ENCODE data around the gene ASAP2. TPM values are rescaled to one million over a fixed set of nuclear protein-coding genes. Genes with fewer than 3 reads are reported as not detected.

ASAP2 gene
- total RNA-seq, 1 experiment from 2014 or later: 12.6 TPM

GRCh38 chr2:9325428-9325827 lies 118.8 kb downstream of the ASAP2 start:
- no CpG with 5 or more reads among the region's 3 CpGs for WGBS (ENCODE audit: extremely low coverage, insufficient read length, low lambda C conversion rate)
- H3K14ac ChIP-seq (ENCODE audit: insufficient read depth, low read length): no peak overlapping the region
- H2BK20ac ChIP-seq (ENCODE audit: low read depth, low read length, poor library complexity, severe bottlenecking): no peak overlapping the region
- H3K4ac ChIP-seq (ENCODE audit: low read depth, low read length): no peak overlapping the region
- no peak overlapping the region for H4K91ac ChIP-seq (ENCODE audit: insufficient read length, low read depth, low read length)
- H3K4me2 ChIP-seq (ENCODE audit: insufficient read depth, insufficient read length, low read length): no peak overlapping the region
- no peak overlapping the region for H3T11ph ChIP-seq (ENCODE audit: low read length)
- no peak overlapping the region for H4K5ac ChIP-seq (ENCODE audit: insufficient read length, low read depth, low read length)
- H3K79me2 ChIP-seq (ENCODE audit: insufficient read depth, low read length): no peaks in the 10 kb centered on the region
- H2BK5ac ChIP-seq (ENCODE audit: insufficient read length, low read length): no peak overlapping the region
- H3K56ac ChIP-seq (ENCODE audit: insufficient read length, low read depth, low read length): no peak overlapping the region
- no peaks in the 10 kb centered on the region for H3K9me3 Mint-ChIP-seq
- H4K8ac ChIP-seq (replicated peaks; ENCODE audit: insufficient read length, low read depth, low read length): no peak overlapping the region
- no peak overlapping the region for H2BK15ac ChIP-seq (ENCODE audit: low read depth, low read length)
- H3K27me3 ChIP-seq (ENCODE audit: insufficient read depth, low read length): no peaks in the 10 kb centered on the region
- H3K23me2 ChIP-seq (ENCODE audit: insufficient read length, low read depth, low read length, poor library complexity, severe bottlenecking): no peaks in the 10 kb centered on the region
- H3K9ac ChIP-seq (ENCODE audit: extremely low read depth, insufficient read length, low read length): no peak overlapping the region
- 0 out of 2 replicates have a peak, but pooled peaks cover 3% of the 10 kb centered on the region for H3K4me1 ChIP-seq (ENCODE audit: insufficient read depth, low read length)
- H3K18ac ChIP-seq (ENCODE audit: insufficient read length, low read depth, low read length): no peak overlapping the region
- no peak overlapping the region for H2AK5ac ChIP-seq (ENCODE audit: insufficient read length, low read length)
- H3K79me1 ChIP-seq (ENCODE audit: insufficient read depth, low read depth, low read length, poor library complexity, severe bottlenecking): no peaks in the 10 kb centered on the region
- DNase-seq: no peak
- H3K27me3 Mint-ChIP-seq (ENCODE audit: low read depth): no peaks in the 10 kb centered on the region
- no peak overlapping the region for H3K27ac Mint-ChIP-seq
- no peak overlapping the region for H2AFZ ChIP-seq (ENCODE audit: low read length)
- H3K27ac ChIP-seq (ENCODE audit: insufficient read length, low read depth, low read length): no peak overlapping the region
- no peak for TF ChIP-seq CTCF (conservative IDR thresholded peaks at IDR 0.05)
- no peaks in the 10 kb centered on the region for H4K20me1 ChIP-seq (ENCODE audit: control insufficient read depth, insufficient read depth, insufficient read length)
- H3K4me3 Mint-ChIP-seq: no peak overlapping the region
- H3K9me3 ChIP-seq (ENCODE audit: control insufficient read depth, low read depth, low read length): no peaks in the 10 kb centered on the region
- H2BK120ac ChIP-seq (ENCODE audit: low read depth, low read length, poor library complexity, severe bottlenecking): no peak overlapping the region
- no peak overlapping the region for H3K23ac ChIP-seq (ENCODE audit: insufficient read length, low read depth, low read length)
- no peak overlapping the region for H2BK12ac ChIP-seq (ENCODE audit: insufficient read length, low read depth, low read length)
- peaks cover 4 to 19% (median 6%) of the 10 kb centered on the region in 3 experiments; a peak in 5 of 7 replicates for H3K36me3 Mint-ChIP-seq (ENCODE audit: insufficient read depth in 1 of 3, low read depth in 3 of 3)
- peaks cover 9 to 10% of the 10 kb centered on the region in 2 experiments for H3K4me1 Mint-ChIP-seq

Data from H9 (cell line).